Hepatocyte (in vitro differentiated cells): ENCODE data around the gene PRCP. TPM values are rescaled to one million over a fixed set of nuclear protein-coding genes. Genes with fewer than 3 reads are reported as not detected.

ENCODE experiments used
- DNase-seq: peaks from one replicate; pipeline ENCODE4 v3.0.0-alpha.2; 2016; ENCODE audit warnings: low spot score
- H2AFZ ChIP-seq: fragments of 200-600 bp; sonication (generic); 2 replicates; pipeline ENCODE4 v1.6.0; 2016; ENCODE audit warnings: antibody characterized with exemption, mild to moderate bottlenecking
- H3K27ac ChIP-seq: fragments of 200-600 bp; sonication (generic); 2 replicates; pipeline ENCODE4 v1.5.1; 2016; ENCODE audit warnings: mild to moderate bottlenecking
- H3K27me3 ChIP-seq: fragments of 200-600 bp; sonication (generic); 2 replicates; pipeline ENCODE4 v1.6.1; 2016
- H3K36me3 ChIP-seq: fragments of 200-600 bp; sonication (generic); replicated peaks from 2 replicates; pipeline ENCODE4 v1.5.1; 2016; ENCODE audit warnings: low read depth; ENCODE audit not compliant: insufficient read depth
- H3K4me1 ChIP-seq: fragments of 200-600 bp; sonication (generic); 2 replicates; pipeline ENCODE4 v1.5.1; 2016; ENCODE audit warnings: mild to moderate bottlenecking, moderate library complexity; ENCODE audit not compliant: insufficient read depth
- H3K4me2 ChIP-seq: fragments of 200-600 bp; sonication (generic); 2 replicates; pipeline ENCODE4 v1.6.0; 2016
- H3K4me3 ChIP-seq: fragments of 200-600 bp; sonication (generic); 2 replicates; pipeline ENCODE4 v1.5.1; 2016; ENCODE audit warnings: mild to moderate bottlenecking
- H3K79me2 ChIP-seq: fragments of 200-600 bp; sonication (generic); 2 replicates; pipeline ENCODE4 v1.6.0; 2017; ENCODE audit warnings: mild to moderate bottlenecking
- H3K9me2 ChIP-seq: fragments of 200-600 bp; sonication (generic); replicated peaks from 2 replicates; pipeline ENCODE4 v1.6.0; 2017; ENCODE audit warnings: mild to moderate bottlenecking; ENCODE audit not compliant: insufficient read depth
- H3K9me3 ChIP-seq: fragments of 200-600 bp; sonication (generic); 2 replicates; pipeline ENCODE4 v1.5.1; 2016; ENCODE audit warnings: low read depth, mild to moderate bottlenecking
- H4K20me1 ChIP-seq: fragments of 200-600 bp; sonication (generic); 2 replicates; pipeline ENCODE4 v1.6.0; 2016; ENCODE audit warnings: mild to moderate bottlenecking; ENCODE audit not compliant: insufficient read depth, poor library complexity, severe bottlenecking
- EZH2 ChIP-seq: fragments of 200-600 bp; sonication (generic); IDR thresholded peaks from 2 replicates; pipeline ENCODE4 v1.6.1; 2016; ENCODE audit warnings: antibody characterized with exemption, mild to moderate bottlenecking, borderline replicate concordance
- EZH2phosphoT487 ChIP-seq: fragments of 200-600 bp; sonication (generic); IDR thresholded peaks from one replicate; pipeline ENCODE4 v1.6.1; 2018; ENCODE audit warnings: antibody characterized with exemption, mild to moderate bottlenecking, low read depth, moderate library complexity; ENCODE audit not compliant: unreplicated experiment, severe bottlenecking
- WGBS: methylation state at CpG from one replicate; pipeline ENCODE4 v1.1.6; 2016; ENCODE audit warnings: low lambda C conversion rate; ENCODE audit errors: missing lambda C conversion rate; 5-methylcytosine and 5-hydroxymethylcytosine counted together
- polyA plus RNA-seq: library from polyadenylated mRNA; unstranded; fragments of >200 nt; fragmentation: Nextera tagmentation; extraction: Ambion mirVana; gene quantifications from 2 replicates; pipeline ENCODE4 v1.2.1, GENCODE V29; 2016
- total RNA-seq: library from RNA; depleted of rRNA; stranded (reverse); fragments of >200 nt; gene quantifications from 2 replicates; pipeline ENCODE4 v1.2.3, GENCODE V29; 2014
- TF ChIP-seq, protein P1 (sequence below): fragments of 200-600 bp; sonication (generic); IDR thresholded peaks from 2 replicates; pipeline ENCODE4 v1.5.1; 2016; ENCODE audit warnings: antibody characterized with exemption, mild to moderate bottlenecking; ENCODE audit not compliant: poor library complexity

Gene PRCP
- total and polyA plus RNA-seq, 2 experiments from 2014 or later = 46.8 to 53.0 TPM

DNA sequence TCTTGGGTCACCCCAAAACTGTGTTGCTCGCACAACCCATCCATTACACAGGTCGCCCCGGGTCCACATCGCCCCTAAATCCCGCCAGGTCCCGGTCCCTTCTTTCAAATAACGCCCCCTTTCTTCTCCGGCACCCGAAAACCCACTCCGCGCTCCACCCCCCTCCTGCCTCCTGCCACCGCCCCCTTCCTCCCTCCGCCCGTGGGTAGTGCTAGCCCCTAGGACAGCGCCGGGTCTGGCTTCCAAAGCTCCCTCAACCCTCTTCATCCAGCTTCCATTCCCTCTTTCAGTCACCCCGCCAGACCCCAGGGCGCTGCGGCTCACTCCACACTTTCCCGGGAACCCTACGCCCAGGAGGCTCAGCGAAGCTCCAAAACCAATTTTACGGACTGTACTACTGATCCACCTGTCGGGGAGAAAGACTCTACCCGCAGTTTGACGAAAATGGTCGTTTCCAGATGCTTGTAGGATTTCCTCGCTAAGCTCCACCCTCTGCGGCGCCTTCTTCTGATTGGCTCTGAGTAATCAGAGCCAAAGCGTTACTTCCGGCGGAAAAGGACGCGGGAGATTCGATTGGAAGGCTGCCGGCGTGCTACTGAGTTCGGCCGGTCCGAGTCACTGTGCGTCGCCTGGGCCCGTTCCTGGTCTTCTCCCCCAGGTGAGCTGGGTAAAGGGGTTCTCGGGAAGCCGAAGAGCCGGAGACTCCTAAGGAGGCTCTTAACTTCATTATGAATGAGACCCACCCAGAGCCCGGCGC, 1.1 kb upstream of the PRCP start, which contains the start of gene DDIAS:
Gene DDIAS (plus strand): TSS at position 572 of the 757 bp plus-strand sequence. CDS start 13,003 bp downstream, outside the sequence.
- TF ChIP-seq EZH2phosphoT487 = no peak
- no peak for TF ChIP-seq EZH2
- TF ChIP-seq, protein P1, sequence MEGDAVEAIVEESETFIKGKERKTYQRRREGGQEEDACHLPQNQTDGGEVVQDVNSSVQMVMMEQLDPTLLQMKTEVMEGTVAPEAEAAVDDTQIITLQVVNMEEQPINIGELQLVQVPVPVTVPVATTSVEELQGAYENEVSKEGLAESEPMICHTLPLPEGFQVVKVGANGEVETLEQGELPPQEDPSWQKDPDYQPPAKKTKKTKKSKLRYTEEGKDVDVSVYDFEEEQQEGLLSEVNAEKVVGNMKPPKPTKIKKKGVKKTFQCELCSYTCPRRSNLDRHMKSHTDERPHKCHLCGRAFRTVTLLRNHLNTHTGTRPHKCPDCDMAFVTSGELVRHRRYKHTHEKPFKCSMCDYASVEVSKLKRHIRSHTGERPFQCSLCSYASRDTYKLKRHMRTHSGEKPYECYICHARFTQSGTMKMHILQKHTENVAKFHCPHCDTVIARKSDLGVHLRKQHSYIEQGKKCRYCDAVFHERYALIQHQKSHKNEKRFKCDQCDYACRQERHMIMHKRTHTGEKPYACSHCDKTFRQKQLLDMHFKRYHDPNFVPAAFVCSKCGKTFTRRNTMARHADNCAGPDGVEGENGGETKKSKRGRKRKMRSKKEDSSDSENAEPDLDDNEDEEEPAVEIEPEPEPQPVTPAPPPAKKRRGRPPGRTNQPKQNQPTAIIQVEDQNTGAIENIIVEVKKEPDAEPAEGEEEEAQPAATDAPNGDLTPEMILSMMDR = no peak
- Histone ChIP-seq H3K27ac (peak within 1 kb of the TSS; percentile 89), H3K4me2 (peak within 1 kb of the TSS; percentile 92), H3K36me3 (no peaks in the 10 kb centered on the region), H4K20me1 (no peaks in the 10 kb centered on the region), H3K9me3 (no peaks in the 10 kb centered on the region), H3K79me2 (peaks cover 29% of the 10 kb centered on the region), H3K9me2 (no peaks in the 10 kb centered on the region), H2AFZ (peak within 1 kb of the TSS; percentile 67), H3K4me3 (peak within 1 kb of the TSS; percentile 40), H3K4me1 (peaks cover 8% of the 10 kb centered on the region), H3K27me3 (no peaks in the 10 kb centered on the region)
- peak; percentile 97 for DNase-seq
- under 1% methylated on average over 47 of the region's 49 CpGs for WGBS

DNA sequence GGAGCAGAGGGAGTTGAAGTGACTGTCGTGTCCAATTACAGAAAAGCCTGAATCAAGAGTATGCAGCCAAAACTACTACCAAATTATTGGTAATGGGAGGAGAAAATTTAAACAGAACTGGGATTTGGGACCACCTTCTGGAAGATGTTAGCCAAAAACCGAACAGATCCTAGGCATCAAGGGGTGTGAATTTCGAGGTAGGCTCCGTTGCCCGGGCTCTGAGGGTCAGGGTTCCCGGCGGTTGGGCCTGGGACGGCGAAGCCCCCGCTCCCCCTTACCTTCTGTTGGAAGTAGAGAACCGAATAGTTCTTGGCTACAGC, 313 bp downstream of the PRCP start:
- no peak for DNase-seq
- TF ChIP-seq EZH2 (no peak), EZH2phosphoT487 (no peak)
- TF ChIP-seq, protein P1 = no peak
- peak overlapping the region; percentile 95 for H2AFZ ChIP-seq
- H3K36me3 ChIP-seq = no peaks in the 10 kb centered on the region
- peak overlapping the region; percentile 88 for H3K27ac ChIP-seq
- peak overlapping the region; percentile 92 for H3K4me2 ChIP-seq
- H3K9me2 ChIP-seq = no peaks in the 10 kb centered on the region
- H4K20me1 ChIP-seq = no peaks in the 10 kb centered on the region
- no peaks in the 10 kb centered on the region for H3K27me3 ChIP-seq
- peak overlapping the region; percentile 40 for H3K4me3 ChIP-seq
- peaks cover 8% of the 10 kb centered on the region for H3K4me1 ChIP-seq
- WGBS = 2% methylated on average over 11 of the region's 11 CpGs
- no peaks in the 10 kb centered on the region for H3K9me3 ChIP-seq
- peaks cover 29% of the 10 kb centered on the region for H3K79me2 ChIP-seq

DNA sequence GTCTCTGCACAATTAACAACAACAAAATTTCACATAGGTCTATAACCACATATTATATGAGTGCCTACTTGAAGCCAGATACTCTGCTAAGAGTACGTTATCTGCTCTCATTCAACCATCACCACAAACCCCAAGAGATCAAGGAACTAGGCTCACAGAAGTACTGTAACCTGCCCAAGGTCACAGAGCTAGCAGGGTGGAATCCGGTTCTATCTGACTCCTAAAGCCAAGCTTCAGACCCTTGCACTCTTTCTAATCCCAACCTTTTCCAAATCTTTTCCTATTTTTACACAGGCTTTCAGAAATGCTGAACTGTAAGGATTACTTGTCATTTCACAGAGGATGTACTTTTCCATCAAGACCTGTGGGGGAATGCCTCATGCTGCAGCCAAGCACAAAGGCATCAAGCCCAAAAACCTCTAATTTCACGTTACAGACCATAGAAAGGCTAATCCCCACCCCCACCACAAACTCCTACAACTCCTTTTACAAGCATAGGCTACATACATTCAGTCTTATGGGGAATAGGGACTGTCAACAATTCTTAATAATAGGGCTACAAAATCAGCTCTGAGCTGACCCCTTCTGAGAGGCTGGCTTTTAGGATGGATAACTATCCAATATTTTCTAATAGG, 927 bp downstream of the PRCP start:
- H3K4me2 ChIP-seq = peak overlapping the region; percentile 92
- peak overlapping the region; percentile 88 for H3K27ac ChIP-seq
- 41% methylated on average over 3 of the region's 3 CpGs for WGBS
- DNase-seq = no peak
- H3K4me3 ChIP-seq = peak overlapping the region; percentile 40
- H3K27me3 ChIP-seq = no peaks in the 10 kb centered on the region
- peak overlapping the region; percentile 95 for H2AFZ ChIP-seq
- H3K79me2 ChIP-seq = peaks cover 29% of the 10 kb centered on the region
- H3K9me2 ChIP-seq = no peaks in the 10 kb centered on the region
- H4K20me1 ChIP-seq = no peaks in the 10 kb centered on the region
- TF ChIP-seq EZH2 = no peak
- TF ChIP-seq, protein P1 = no peak
- H3K4me1 ChIP-seq = peaks cover 8% of the 10 kb centered on the region
- no peaks in the 10 kb centered on the region for H3K36me3 ChIP-seq
- no peaks in the 10 kb centered on the region for H3K9me3 ChIP-seq
